Endothelial cell (in vitro differentiated cells): Measurements from ENCODE around the gene BTBD6. TPM values are rescaled to one million over a fixed set of nuclear protein-coding genes. Genes with fewer than 3 reads are reported as not detected.

ENCODE experiments used
- DNase-seq: peaks from one replicate; pipeline ENCODE4 v3.0.0; 2021; ENCODE audit warnings: low spot score
- H3K27ac Mint-ChIP-seq: one replicate; pipeline ENCODE4 v1.8.0; 2021; ENCODE audit warnings: mixed read lengths, inconsistent platforms; ENCODE audit not compliant: unreplicated experiment
- H3K27me3 Mint-ChIP-seq: one replicate; pipeline ENCODE4 v1.8.0; 2021; ENCODE audit warnings: mild to moderate bottlenecking, moderate library complexity, mixed read lengths, inconsistent platforms; ENCODE audit not compliant: unreplicated experiment
- H3K36me3 Mint-ChIP-seq: one replicate; pipeline ENCODE4 v1.8.0; 2021; ENCODE audit warnings: mild to moderate bottlenecking, low read depth, mixed read lengths, inconsistent platforms; ENCODE audit not compliant: unreplicated experiment
- H3K4me1 Mint-ChIP-seq: one replicate; pipeline ENCODE4 v1.8.0; 2021; ENCODE audit warnings: mild to moderate bottlenecking, mixed read lengths, inconsistent platforms; ENCODE audit not compliant: unreplicated experiment
- H3K4me3 Mint-ChIP-seq: one replicate; pipeline ENCODE4 v1.8.0; 2021; ENCODE audit warnings: mild to moderate bottlenecking, mixed read lengths, inconsistent platforms; ENCODE audit not compliant: unreplicated experiment
- H3K9me3 Mint-ChIP-seq: one replicate; pipeline ENCODE4 v1.8.0; 2021; ENCODE audit warnings: mixed read lengths, inconsistent platforms; ENCODE audit not compliant: unreplicated experiment
- CTCF ChIP-seq: fragments of 200-600 bp; sonication (generic); IDR thresholded peaks from one replicate; pipeline ENCODE4 v1.5.0; 2021; ENCODE audit warnings: antibody characterized with exemption; ENCODE audit not compliant: unreplicated experiment
- total RNA-seq: library from RNA; stranded (reverse); fragmentation: NEBNext Ultra II Directional; extraction: Animal tissue kit (Norgen Biotek cat#: 25700); gene quantifications from one replicate; pipeline ENCODE4 v1.2.1, GENCODE V29; 2021; ENCODE audit not compliant: unreplicated experiment

Gene BTBD6
- total RNA-seq, 1 donor from 2014 or later, result 45.1 TPM

DNA sequence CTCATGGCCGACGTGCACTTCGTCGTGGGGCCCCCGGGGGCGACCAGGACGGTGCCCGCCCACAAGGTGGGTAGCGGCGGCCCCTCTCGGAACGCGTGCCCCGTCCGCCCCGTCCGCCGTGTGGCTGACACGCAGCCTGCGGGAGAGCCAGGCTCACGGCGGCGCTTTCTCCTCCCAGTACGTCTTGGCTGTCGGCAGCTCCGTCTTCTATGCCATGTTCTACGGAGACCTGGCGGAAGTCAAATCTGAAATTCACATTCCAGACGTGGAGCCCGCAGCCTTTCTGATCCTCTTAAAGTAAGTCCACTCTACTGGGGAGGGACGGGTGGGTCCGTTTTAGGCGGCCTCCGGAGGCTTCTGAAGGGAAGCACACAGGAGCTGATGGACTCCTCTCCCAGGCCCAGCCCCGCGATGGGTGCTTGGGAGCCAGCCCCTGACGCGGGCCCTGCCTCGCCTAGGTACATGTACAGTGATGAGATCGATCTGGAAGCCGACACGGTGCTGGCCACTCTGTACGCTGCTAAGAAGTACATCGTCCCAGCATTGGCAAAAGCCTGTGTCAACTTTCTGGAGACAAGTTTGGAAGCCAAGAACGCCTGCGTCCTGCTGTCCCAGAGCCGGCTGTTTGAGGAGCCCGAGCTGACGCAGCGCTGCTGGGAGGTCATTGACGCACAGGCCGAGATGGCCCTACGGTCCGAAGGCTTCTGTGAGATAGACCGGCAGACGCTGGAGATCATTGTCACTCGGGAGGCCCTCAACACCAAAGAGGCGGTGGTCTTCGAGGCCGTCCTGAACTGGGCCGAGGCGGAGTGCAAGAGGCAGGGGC, 1.1 kb downstream of the BTBD6 start:
- Mint-ChIP-seq H3K27ac (peak overlapping the region; percentile 64), H3K27me3 (peaks cover 14% of the 10 kb centered on the region)

GRCh38 chr14:105250008-105250366, 1.7 kb downstream of the BTBD6 start:
- no peaks in the 10 kb centered on the region for H3K9me3 Mint-ChIP-seq
- H3K27ac Mint-ChIP-seq, result no peak overlapping the region
- peaks cover 29% of the 10 kb centered on the region for H3K36me3 Mint-ChIP-seq

More for the DNA sequence above, 1.1 kb downstream of the BTBD6 start:
- TF ChIP-seq CTCF, result no peak
- Mint-ChIP-seq H3K4me3 (peak overlapping the region; percentile 90), H3K36me3 (peaks cover 29% of the 10 kb centered on the region), H3K4me1 (peaks cover 10% of the 10 kb centered on the region), H3K9me3 (no peaks in the 10 kb centered on the region)
- peak; percentile 34 for DNase-seq

DNA sequence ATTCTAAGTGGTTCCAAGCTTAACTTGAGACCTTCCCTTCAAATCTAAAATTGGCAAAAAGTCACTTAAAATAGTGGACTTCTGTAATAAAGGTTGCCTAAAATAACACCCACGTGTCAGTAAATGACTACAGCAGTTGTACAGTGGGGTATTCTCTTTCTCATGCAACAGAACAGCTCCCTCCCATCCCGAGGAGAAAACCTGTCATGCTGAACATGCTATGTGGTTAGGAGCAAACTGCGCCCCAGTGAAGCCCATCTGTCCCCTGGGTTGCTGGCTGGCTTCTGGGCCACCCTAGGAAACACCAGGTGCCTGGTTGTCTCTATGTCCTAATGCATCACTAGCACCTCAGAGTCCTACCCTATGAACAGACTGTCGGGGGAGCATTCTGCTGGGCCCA, 2.7 kb downstream of the BTBD6 start:
- no peak overlapping the region for H3K4me3 Mint-ChIP-seq
- H3K27me3 Mint-ChIP-seq, result peaks cover 10% of the 10 kb centered on the region
- H3K9me3 Mint-ChIP-seq, result no peaks in the 10 kb centered on the region
- no peak overlapping the region for H3K27ac Mint-ChIP-seq
- peaks cover 24% of the 10 kb centered on the region for H3K36me3 Mint-ChIP-seq
- peaks cover 4% of the 10 kb centered on the region for H3K4me1 Mint-ChIP-seq
- DNase-seq, result no peak
- no peak for TF ChIP-seq CTCF

More at GRCh38 chr14:105250008-105250366, 1.7 kb downstream of the BTBD6 start:
- peak overlapping the region; percentile 16 for H3K4me3 Mint-ChIP-seq
- DNase-seq, result no peak
- H3K4me1 Mint-ChIP-seq, result peaks cover 10% of the 10 kb centered on the region
- TF ChIP-seq CTCF, result no peak
- peaks cover 14% of the 10 kb centered on the region for H3K27me3 Mint-ChIP-seq

DNA sequence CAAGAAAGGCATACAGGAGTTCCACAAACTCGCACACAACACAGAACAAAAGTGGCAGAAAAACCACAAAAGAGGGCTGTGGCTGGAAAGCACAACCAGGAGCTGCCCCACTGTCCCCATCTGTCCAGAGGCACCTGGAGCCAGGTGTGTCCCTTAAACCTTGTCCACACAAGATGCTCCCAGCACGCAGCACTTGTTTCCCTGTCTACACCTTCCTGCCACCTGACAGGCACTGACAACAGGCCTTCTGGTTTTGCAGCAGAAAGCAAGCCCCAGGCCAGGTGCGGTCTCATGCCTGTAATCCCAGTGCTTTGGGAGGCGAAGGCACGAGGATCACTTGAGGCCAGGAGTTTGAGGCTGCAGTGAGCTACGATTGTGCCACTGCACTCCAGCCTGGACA, 3.6 kb downstream of the BTBD6 start:
- no peak for TF ChIP-seq CTCF
- peaks cover 23% of the 10 kb centered on the region for H3K36me3 Mint-ChIP-seq
- H3K27ac Mint-ChIP-seq, result no peak overlapping the region
- H3K4me1 Mint-ChIP-seq, result peaks cover 4% of the 10 kb centered on the region
- peaks cover 10% of the 10 kb centered on the region for H3K27me3 Mint-ChIP-seq
- no peaks in the 10 kb centered on the region for H3K9me3 Mint-ChIP-seq
- DNase-seq, result no peak
- no peak overlapping the region for H3K4me3 Mint-ChIP-seq
